HG02763 (cell line): ENCODE results near the gene AGPAT2.

ENCODE experiments used
- ATAC-seq: cut with Tn5 transposase; IDR thresholded peaks from one replicate; pipeline ENCODE4 v1.9.1; 2021; ENCODE audit warnings: mild to moderate bottlenecking, moderate library complexity; ENCODE audit not compliant: unreplicated experiment

Gene AGPAT2

GRCh38 chr9:136690104-136690805 lies 3.0 kb upstream of the AGPAT2 start:
- ATAC-seq = no peak

DNA sequence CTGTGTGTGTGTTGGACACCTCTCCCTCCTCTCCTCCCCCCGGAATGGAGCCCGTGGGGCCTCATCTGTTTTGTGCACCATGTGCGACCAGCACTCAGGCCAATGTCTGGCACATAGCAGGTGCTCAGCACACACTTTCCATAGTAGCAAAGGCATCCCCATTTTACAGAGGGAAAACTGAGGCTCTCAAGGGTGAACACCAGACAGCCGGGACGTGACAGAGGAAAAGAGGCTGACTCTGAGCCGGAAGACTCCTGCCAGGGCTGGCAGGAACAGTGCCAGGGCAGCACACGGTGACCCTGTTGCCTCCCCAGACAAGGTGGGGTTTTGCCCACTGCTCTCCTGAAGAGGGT lies 1.8 kb upstream of the AGPAT2 start:
- no peak for ATAC-seq

- no peak for ATAC-seq
Measured at GRCh38 chr9:136688274-136689107, 1.2 kb upstream of the AGPAT2 start.

GRCh38 chr9:136687721-136688223 lies 515 bp upstream of the AGPAT2 start:
- ATAC-seq = no peak

DNA sequence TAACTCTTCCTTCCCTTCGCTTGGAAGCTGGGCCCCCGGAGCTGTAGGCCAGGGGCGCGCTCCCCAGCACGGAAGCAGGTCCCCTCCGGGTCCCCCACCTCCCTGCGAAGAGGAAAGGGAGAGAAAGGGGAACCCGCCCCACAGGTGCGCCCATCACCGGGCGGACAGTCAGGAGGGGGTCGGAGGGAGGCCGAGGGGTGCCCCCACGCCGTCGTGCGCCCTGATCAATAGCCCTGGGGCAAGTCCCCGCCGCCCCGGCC lies 793 bp downstream of the AGPAT2 start:
- ATAC-seq = no peak

DNA sequence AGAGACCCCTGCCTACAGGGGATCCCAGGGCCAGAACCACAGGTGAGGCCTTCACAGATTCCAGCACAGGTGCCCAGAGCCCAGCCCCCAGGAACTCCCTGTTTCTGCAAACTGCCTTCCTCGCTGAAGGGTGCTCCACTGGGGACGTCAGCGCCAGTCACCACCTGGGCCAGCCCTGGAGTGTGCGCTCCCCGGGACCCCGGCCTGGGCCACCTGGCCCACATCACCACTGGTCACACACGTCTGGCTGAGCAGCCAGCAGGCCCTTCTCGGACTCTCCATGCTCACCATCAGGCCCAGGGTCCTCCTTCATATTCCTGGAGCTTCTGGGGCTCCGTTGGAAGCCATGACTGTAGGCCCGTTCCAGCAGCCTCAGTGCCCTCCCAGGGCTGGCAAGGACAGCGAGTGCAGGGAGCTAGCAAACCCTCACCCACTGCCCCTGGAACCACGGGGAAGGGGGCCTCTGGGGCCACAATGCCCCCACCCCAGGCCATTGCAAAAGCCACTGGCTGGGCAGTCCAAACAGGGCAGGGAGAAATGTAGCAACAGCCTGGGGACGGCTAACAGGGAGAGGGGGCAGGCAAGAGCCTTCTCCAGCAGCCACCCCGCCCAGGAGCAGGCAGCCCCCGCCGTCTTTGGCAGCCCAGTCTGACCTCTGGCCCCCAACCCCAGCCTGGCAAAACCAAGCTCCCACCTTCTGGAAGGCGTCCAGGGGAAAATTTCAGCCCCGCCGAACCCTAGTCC lies 1.3 kb downstream of the AGPAT2 start:
- no peak for ATAC-seq

- ATAC-seq = no peak
Measured at GRCh38 chr9:136685216-136685615, 2.0 kb downstream of the AGPAT2 start.

GRCh38 chr9:136684799-136685198 lies 2.5 kb downstream of the AGPAT2 start:
- ATAC-seq = no peak

GRCh38 chr9:136684339-136684738 lies 2.9 kb downstream of the AGPAT2 start:
- ATAC-seq = no peak

- ATAC-seq = no peak
Measured at GRCh38 chr9:136683755-136684154, 3.5 kb downstream of the AGPAT2 start.

- no peak for ATAC-seq
Measured at GRCh38 chr9:136683173-136683745, 4.0 kb downstream of the AGPAT2 start.

DNA sequence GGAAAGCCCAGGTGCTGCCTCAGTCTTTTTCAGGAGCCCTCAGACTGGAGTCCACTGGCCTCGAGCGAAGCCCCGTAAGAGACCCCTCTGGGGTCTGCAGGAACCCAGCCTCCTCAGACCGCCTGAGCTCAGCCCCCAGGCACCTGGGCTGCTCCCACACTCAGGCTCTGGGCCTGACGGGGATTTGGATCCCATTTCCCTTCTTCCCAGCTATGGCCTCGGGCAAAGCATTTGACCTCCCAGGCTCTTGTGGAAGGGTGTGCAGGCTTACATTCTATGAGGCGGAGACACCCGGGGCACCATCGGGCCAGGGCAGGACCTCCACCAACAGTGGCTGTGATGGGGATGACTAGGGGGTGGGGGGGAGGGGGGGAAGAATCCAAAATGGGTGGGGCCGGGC lies 4.5 kb downstream of the AGPAT2 start:
- no peak for ATAC-seq

DNA sequence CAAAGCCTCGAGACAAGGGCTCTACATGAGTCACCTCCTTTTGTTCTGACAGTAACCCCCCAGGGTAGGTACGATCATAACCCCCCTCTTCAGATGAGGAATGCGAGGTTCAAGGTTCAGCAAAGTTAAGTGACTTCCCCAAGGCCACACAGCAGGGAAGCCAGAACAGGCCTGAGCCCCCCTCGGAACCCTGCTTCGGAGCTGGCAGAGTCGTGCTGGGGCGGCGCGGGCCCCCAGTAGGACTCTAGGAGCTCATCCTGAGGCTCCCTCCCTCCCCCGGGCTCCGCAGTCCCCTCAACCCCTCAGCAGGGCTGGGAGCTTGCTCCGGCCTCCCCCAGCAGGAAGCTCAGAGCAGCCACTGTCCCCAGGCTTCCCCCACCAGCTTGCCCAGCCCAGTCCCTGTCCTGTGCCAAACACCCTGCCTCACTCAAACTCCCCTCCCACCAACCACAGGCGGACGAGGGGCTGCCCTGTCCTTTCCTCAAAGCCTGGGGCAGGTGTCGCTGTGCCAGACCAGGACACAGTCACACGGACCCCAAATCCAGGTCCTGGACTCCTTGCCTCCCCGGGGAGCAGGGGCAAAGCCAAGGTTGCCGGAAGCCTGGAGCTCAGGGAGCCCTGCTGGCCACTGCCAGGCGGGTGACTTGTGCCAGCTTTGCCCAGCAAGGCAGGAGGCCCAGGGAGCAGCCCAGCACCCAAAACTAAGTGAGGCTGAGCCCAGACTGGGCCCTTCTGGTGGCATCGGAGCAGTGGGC lies 5.1 kb downstream of the AGPAT2 start:
- ATAC-seq = no peak

DNA sequence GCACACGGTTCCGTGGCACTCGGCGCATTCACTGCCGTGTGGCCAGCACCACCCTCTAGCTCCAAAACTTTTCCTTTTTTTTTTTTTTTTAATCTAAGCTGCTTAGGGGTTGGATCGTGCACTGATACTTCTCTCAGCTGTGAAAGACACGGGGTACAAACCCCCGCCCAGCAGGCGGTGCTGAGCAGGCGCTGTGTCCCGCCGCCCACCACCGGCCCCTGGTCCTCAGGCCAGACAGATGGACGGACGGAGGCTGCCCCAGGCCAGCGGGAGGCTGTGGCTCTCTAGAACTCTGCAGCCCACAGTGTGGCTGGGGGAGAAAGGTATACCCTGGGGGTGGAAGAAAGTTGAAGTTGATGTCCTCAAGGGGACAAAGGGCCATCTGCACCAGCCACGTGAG lies 6.2 kb downstream of the AGPAT2 start:
- no peak for ATAC-seq

DNA sequence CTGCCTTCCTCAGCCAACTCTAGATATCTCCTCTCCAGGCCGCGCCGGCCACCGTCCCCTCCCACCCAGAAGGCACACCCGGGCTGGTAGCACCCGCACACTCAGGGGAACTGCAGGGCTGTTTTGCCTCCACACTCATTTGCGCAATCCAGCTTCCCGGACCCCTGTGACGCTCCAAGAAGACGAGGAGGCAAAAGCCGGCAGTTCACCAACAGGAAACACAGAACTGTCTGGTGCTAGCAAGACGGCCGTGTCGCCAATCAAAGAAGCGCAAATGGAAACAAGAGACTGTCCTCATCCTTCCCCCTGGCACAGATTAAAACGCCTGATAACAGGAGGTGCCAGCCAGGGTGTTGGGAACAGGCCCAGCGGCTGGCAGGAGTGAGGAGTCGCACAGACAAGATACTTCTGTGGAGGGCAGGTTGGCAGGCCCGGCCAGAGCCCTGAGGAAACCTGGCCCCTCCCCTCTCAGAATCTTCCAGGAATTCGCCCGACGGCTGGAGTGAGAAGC lies 7.8 kb downstream of the AGPAT2 start:
- no peak for ATAC-seq

GRCh38 chr9:136678624-136679023 lies 8.6 kb downstream of the AGPAT2 start:
- ATAC-seq = no peak

GRCh38 chr9:136678034-136678433 lies 9.2 kb downstream of the AGPAT2 start:
- no peak for ATAC-seq

- no peak for ATAC-seq
Measured at GRCh38 chr9:136676920-136677686, 10.2 kb downstream of the AGPAT2 start.

DNA sequence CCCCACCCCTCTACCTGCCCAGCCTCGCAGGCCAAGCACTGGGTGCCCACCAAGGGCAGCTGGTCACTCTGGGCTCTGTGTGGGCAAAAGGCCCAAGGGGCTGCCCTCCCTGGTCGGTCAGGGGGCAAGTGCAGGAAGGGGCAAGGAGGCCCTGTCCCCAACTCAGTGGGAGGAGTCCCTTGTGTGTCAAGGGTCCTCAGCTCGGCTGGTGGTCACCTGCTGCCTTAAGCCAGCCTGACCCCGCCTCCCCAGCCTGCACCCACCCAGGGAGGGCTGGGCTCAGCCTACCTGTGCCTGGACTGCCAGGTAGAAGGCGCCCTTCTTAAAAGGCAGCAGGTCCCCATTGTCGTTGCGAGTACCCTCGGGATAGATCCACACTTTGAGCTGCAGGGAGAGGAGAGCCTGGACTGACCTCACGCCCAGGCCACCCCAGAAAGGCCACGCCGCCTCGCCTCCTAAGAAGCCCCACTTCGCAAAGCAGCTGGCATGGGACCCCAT lies 10.9 kb downstream of the AGPAT2 start:
- no peak for ATAC-seq
